ENCODE measurements around the gene DPY19L3.

DNA sequence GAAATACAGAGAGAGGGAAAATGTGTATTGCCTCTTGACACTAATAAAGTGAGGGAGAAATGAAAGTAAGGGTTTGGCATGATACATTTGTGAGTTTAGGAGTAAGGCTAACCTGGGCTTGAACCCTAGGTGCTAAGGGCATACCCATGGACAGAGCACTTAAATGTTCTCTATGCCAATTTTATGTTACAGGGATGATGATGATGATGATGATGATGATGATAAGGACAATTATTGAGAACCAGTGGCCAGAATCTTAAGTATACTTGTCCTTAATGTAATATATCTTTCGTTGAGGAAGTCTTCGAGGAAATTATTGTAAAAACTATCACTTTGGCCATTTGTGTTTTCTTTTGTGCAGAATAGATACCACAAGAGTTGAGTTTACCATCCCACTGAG is 33.2 kb downstream of the DPY19L3 start:
- TF ChIP-seq, protein P1, sequence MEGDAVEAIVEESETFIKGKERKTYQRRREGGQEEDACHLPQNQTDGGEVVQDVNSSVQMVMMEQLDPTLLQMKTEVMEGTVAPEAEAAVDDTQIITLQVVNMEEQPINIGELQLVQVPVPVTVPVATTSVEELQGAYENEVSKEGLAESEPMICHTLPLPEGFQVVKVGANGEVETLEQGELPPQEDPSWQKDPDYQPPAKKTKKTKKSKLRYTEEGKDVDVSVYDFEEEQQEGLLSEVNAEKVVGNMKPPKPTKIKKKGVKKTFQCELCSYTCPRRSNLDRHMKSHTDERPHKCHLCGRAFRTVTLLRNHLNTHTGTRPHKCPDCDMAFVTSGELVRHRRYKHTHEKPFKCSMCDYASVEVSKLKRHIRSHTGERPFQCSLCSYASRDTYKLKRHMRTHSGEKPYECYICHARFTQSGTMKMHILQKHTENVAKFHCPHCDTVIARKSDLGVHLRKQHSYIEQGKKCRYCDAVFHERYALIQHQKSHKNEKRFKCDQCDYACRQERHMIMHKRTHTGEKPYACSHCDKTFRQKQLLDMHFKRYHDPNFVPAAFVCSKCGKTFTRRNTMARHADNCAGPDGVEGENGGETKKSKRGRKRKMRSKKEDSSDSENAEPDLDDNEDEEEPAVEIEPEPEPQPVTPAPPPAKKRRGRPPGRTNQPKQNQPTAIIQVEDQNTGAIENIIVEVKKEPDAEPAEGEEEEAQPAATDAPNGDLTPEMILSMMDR (conservative IDR thresholded peaks at IDR 0.05; ENCODE audit: low read length) = no peak
- no peak for TF ChIP-seq EZH2phosphoT487 (IDR thresholded peaks at IDR 0.05; ENCODE audit: borderline replicate concordance)

Data from Loucy (cell line).